Glomerular visceral epithelial cell (primary cell): ENCODE data around the gene RIPPLY1.
"Not testable (repeated sequence)": the region's sequence is repeated elsewhere in the genome, so short reads cannot be mapped to it uniquely, and the experiment has no call there.

Experiments used
- DNase-seq: peaks from one replicate; pipeline ENCODE4 v3.0.0-alpha.2; 2016; ENCODE audit errors: extremely low spot score

Gene RIPPLY1

DNA sequence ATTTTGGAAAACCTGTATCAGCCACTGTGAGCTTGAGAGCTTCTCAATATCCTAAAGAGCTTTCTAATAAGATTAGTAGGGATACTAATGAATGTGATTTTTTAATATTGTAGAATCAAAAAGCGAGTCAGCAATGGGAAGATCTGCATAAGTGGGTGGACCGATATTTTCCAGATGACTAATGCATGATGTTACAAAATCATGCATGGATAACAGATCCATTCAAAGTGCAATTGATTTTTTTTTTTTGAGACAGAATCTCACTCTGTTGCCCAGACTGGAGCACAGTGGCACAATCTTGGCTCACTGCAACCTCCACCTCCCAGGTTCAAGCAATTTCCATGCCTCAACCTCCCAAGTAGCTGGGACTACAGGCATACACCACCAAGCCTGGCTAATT, 9.7 kb upstream of the RIPPLY1 start:
- DNase-seq, result no peak

GRCh38 chrX:106906361-106906760, 3.2 kb upstream of the RIPPLY1 start:
- peak; percentile 70 for DNase-seq

DNA sequence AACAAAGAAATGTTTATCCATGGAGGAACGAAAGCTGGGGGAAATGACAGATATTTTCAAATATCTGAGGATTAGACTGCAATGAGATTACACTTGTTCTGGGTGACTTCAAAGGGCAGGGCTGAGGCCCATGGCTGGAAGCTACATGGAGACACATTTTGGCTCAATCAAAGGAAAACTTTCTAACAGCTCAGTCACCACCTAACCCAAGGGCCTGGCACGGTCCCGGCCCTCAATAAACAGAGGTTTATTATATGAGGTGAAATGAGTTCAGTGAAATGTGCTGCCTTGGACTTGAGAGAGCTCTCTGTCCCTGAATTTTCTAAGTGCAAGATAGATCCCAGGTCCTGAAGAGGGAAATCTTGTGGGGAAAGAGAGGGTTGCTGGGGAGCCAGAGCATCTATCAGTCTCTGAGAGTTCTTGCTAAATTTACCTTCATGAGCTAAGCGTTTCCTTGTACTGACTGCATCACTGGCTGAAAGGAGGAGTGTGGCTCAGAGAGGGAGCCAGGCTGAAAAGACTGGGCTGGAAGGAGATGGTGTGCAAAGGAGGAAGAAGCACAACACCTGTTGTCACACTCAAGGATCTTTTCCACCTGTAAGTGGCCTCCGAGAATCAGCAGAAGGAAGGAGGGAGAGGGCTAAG, 2.0 kb upstream of the RIPPLY1 start:
- DNase-seq, result no peak

GRCh38 chrX:106903856-106904528, 851 bp upstream of the RIPPLY1 start:
- no peak for DNase-seq

GRCh38 chrX:106902684-106903083, 457 bp downstream of the RIPPLY1 start:
- DNase-seq, result no peak

DNA sequence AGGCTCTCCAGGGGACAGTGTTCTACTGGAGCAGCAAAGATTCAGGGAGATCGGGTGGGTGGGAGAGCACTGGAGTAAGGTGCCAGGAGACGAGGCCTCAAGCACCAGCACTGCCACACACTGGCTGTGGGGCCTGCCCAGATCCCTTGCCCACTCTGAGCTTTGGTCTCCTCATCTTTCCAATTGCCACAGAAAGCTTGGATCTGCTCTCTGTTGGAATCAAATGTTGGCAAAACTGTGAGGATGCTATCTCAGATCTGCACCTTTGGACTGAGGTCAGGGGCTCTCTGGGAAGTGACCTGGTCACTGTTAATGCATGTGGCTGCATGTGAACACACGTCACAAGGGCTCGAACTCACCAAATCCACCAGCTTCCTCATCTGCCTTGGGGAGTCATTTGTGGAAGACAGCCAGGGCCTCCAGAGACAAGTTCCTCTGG, 1.3 kb downstream of the RIPPLY1 start:
- no peak for DNase-seq

GRCh38 chrX:106901341-106901740, 1.8 kb downstream of the RIPPLY1 start:
- no peak for DNase-seq

DNA sequence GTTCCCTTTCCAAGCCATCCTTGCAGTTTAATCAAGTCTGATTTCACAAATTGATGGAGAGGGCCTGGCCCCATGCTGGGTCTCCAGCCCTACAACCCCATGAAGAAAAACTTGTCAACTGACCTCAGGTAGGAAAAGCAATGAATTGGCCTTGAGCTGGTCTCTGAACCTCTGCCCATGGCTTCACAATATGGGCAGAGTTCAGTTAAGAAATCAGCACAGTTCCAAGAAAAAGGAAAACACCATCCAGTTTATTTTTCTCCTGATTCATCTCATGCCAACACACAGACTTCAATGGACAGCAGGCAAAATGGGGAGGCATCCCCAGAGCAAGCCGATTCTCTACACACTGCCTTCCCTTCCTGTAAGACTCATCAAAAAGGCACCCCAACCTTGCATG, 3.3 kb downstream of the RIPPLY1 start:
- no peak for DNase-seq

GRCh38 chrX:106899276-106899675, 3.9 kb downstream of the RIPPLY1 start:
- peak; percentile 30 for DNase-seq

DNA sequence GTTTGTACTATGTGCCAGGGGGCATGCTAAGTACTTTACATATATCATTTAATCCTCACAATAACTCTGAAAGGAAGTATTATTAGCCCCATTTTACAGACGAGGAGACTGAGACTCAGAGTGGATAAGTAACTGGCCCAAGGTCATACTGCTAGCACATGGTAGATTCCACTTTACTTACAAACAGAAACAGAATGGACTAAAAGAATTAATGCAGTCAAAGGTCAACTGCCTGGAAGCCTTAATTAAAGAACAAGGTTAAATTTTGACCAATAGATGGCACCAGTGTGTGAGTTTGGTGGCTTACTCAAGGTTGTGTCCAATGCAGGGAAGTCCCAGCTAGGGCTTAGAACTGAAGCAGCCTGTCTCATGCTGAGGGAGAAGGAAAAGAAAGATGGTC, 4.7 kb downstream of the RIPPLY1 start:
- peak; percentile 60 for DNase-seq

GRCh38 chrX:106897259-106897658, 5.9 kb downstream of the RIPPLY1 start:
- no peak for DNase-seq

GRCh38 chrX:106894978-106895452, 8.1 kb downstream of the RIPPLY1 start:
- peak; percentile 73 for DNase-seq

DNA sequence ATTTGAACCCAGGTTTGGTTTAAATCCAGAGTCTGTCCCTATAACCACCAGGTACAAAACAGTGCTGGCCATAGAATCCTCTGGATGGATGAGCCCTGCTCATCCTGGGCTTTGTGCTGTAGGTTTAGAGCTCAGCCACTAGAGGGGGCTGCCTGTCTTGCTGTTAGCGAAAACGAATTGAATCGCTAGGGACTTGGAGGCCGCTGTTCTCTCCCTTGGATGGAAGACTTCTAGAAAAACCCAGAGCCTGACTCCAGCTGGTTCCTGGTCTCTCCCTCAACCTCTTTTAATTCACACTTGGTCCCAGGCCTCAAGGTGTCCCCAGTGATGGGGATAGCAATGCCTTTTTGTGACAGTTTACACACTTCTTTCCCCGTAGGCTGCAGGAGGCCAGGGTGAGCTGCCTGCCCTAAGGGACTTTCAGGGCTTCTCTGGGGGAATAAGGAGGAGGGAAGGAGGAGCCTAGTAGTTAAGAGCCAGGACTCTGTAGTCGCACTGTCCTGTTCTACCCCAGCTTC, 8.7 kb downstream of the RIPPLY1 start:
- peak; percentile 68 for DNase-seq

DNA sequence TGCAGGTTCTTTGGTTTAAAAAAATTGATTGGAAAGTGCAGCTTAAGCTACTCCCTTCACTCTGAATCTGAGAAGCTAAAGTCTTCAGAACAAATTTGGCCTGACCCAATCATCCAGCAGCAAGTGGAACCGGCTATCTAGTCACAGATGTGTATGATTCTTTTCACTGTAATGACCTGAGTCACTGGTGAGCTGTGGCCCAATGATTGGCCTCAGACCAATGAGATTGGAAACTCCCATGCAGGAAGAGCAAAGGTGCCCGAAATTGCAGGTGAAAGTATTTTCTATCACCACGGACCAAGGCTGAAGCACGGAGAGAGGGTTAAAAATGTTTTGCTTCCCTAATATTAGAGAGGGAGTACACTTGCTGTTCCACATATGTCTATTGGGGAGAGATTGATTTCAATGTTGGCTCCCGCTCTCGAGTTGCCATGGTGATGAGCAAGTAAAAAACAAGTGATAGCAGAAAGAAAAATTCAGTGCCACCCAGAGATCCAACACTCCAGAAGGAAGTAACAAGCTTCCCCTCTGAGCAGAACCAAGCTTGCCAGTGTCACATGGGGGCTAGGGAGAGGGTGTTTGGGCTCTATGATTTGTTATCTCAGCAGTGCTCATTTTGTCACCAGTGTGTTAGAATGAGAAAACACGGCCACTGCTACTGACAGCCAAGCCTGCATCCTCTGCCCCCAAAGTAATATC, 11.2 kb downstream of the RIPPLY1 start:
- DNase-seq, result no peak

DNA sequence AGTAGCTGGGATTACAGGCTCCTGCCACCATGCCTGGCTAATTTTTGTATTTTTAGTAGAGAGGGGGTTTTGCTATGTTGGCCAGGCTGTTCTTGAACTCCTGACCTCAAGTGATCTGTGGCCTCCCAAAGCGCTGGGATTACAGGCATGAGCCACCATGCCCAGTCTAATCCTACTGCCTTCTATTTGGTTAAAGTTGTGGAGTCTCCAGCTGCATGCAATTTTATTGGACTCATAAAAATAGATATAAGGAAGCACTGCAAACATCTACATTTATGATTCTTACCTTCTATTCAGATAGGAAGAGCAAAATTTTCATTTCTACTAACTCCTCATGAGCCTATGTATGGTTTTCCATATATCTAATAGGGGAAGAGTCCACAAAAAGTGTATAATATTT, 13.7 kb downstream of the RIPPLY1 start:
- DNase-seq, result no peak

DNA sequence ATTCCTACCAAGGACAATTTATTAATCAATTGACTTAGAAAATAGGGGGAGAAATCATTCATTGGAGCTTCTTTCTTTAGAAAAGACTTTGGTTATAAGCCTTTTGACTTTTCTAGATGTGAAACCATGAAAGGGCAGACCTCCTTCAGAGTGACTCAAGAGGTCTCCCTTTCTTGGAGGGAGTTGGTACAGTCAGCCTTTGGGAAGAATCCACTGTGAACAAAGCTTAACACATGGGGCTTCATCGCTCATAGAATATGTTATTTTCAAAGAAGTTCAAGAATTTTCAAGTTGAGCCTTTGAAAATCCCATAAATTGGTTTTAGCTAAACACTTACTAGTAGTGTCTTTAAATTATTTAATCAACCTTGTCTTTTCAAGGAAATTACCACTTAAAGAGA, 28.0 kb downstream of the RIPPLY1 start:
- DNase-seq, result no peak

- DNase-seq, result peak; percentile 12
Measured at GRCh38 chrX:106874075-106874474, 29.1 kb downstream of the RIPPLY1 start.

GRCh38 chrX:106872796-106873195, 30.3 kb downstream of the RIPPLY1 start:
- not testable (repeated sequence) for DNase-seq

GRCh38 chrX:106863697-106864096, 39.4 kb downstream of the RIPPLY1 start:
- DNase-seq, result no peak

- DNase-seq, result peak; percentile 2
Measured at GRCh38 chrX:106862972-106863688, 40.0 kb downstream of the RIPPLY1 start.
